HG03354 (cell line): Measurements from ENCODE around the gene TSC22D1.
"Not testable (repeated sequence)": the region's sequence is repeated elsewhere in the genome, so short reads cannot be mapped to it uniquely, and the experiment has no call there.

ENCODE experiments used
- ATAC-seq: cut with Tn5 transposase; IDR thresholded peaks from one replicate; pipeline ENCODE4 v1.9.1; 2021; ENCODE audit warnings: mild to moderate bottlenecking; ENCODE audit not compliant: unreplicated experiment, poor library complexity, severe bottlenecking

TSC22D1 gene

GRCh38 chr13:44575741-44576350 lies at the start of gene TSC22D1:
Gene TSC22D1 (minus strand): TSS chr13:44576330. CDS start chr13:44576074, 256 bp downstream.
- ATAC-seq: no peak

GRCh38 chr13:44622708-44623107 lies 46.6 kb upstream of the TSC22D1 start:
- ATAC-seq: no peak

- ATAC-seq: no peak
These were observed 46.1 kb upstream of the TSC22D1 start for GRCh38 chr13:44622261-44622660.

GRCh38 chr13:44620057-44620456 lies 43.9 kb upstream of the TSC22D1 start:
- no peak for ATAC-seq

GRCh38 chr13:44619651-44620050 lies 43.5 kb upstream of the TSC22D1 start:
- no peak for ATAC-seq

- no peak for ATAC-seq
These were observed 42.2 kb upstream of the TSC22D1 start for GRCh38 chr13:44618326-44618725.

- ATAC-seq: no peak
These were observed 41.5 kb upstream of the TSC22D1 start for GRCh38 chr13:44617648-44618047.

- ATAC-seq: no peak
These were observed 33.0 kb upstream of the TSC22D1 start for GRCh38 chr13:44609137-44609536.

- no peak for ATAC-seq
These were observed 29.6 kb upstream of the TSC22D1 start for GRCh38 chr13:44605721-44606120.

GRCh38 chr13:44605275-44605674 lies 29.1 kb upstream of the TSC22D1 start:
- no peak for ATAC-seq

- ATAC-seq: no peak
These were observed 25.5 kb upstream of the TSC22D1 start for GRCh38 chr13:44601586-44601985.

GRCh38 chr13:44593861-44594592 lies 17.9 kb upstream of the TSC22D1 start:
- ATAC-seq: not testable (repeated sequence)

- no peak for ATAC-seq
These were observed 16.2 kb upstream of the TSC22D1 start for GRCh38 chr13:44592216-44592847.

- no peak for ATAC-seq
These were observed 15.2 kb upstream of the TSC22D1 start for GRCh38 chr13:44591316-44591715.

- ATAC-seq: no peak
These were observed 7.0 kb upstream of the TSC22D1 start for GRCh38 chr13:44583137-44583536.

- ATAC-seq: no peak
These were observed 1.9 kb upstream of the TSC22D1 start for GRCh38 chr13:44578067-44578400.

- peak; percentile 67 for ATAC-seq
These were observed 1.3 kb upstream of the TSC22D1 start for GRCh38 chr13:44577236-44578066.

- ATAC-seq: peak; percentile 33
These were observed 463 bp upstream of the TSC22D1 start for GRCh38 chr13:44576351-44577235.

GRCh38 chr13:44575035-44575434 lies 1.1 kb downstream of the TSC22D1 start:
- no peak for ATAC-seq
